Measurements from ENCODE around the gene NEK11.

The NEK11 gene

GRCh38 chr3:131250466-131250865 lies 223.8 kb downstream of the NEK11 start:
- H3K4me3 Mint-ChIP-seq, result no peak overlapping the region
- H3K4me1 Mint-ChIP-seq, result no peaks in the 10 kb centered on the region
- no peak for DNase-seq
- peaks cover 9% of the 10 kb centered on the region for H3K27me3 Mint-ChIP-seq (ENCODE audit: low read depth, poor library complexity)
- peaks cover 16% of the 10 kb centered on the region for H3K36me3 Mint-ChIP-seq (ENCODE audit: low read depth)
- H3K27ac Mint-ChIP-seq, result no peak overlapping the region
- TF ChIP-seq CTCF (IDR thresholded peaks at IDR 0.05), result no peak
- peaks cover 37% of the 10 kb centered on the region for H3K9me3 Mint-ChIP-seq

- no peak for TF ChIP-seq CTCF (IDR thresholded peaks at IDR 0.05)
- peaks cover 4% of the 10 kb centered on the region for H3K27me3 Mint-ChIP-seq (ENCODE audit: low read depth, poor library complexity)
- H3K4me3 Mint-ChIP-seq, result no peak overlapping the region
- H3K36me3 Mint-ChIP-seq (ENCODE audit: low read depth), result peaks cover 10% of the 10 kb centered on the region
- no peaks in the 10 kb centered on the region for H3K4me1 Mint-ChIP-seq
- peaks cover 27% of the 10 kb centered on the region for H3K9me3 Mint-ChIP-seq
- no peak overlapping the region for H3K27ac Mint-ChIP-seq
- no peak for DNase-seq
Observed at GRCh38 chr3:131260525-131260924, 233.8 kb downstream of the NEK11 start.

- TF ChIP-seq CTCF (IDR thresholded peaks at IDR 0.05), result no peak
- peaks cover 28% of the 10 kb centered on the region for H3K9me3 Mint-ChIP-seq
- H3K4me3 Mint-ChIP-seq, result no peak overlapping the region
- DNase-seq, result no peak
- no peaks in the 10 kb centered on the region for H3K4me1 Mint-ChIP-seq
- H3K27ac Mint-ChIP-seq, result no peak overlapping the region
- peaks cover 9% of the 10 kb centered on the region for H3K36me3 Mint-ChIP-seq (ENCODE audit: low read depth)
- peaks cover 4% of the 10 kb centered on the region for H3K27me3 Mint-ChIP-seq (ENCODE audit: low read depth, poor library complexity)
Observed at GRCh38 chr3:131261104-131261503, 234.4 kb downstream of the NEK11 start.

GRCh38 chr3:131275556-131275955 lies 248.9 kb downstream of the NEK11 start:
- DNase-seq, result no peak
- H3K4me1 Mint-ChIP-seq, result peaks cover 5% of the 10 kb centered on the region
- H3K4me3 Mint-ChIP-seq, result no peak overlapping the region
- H3K9me3 Mint-ChIP-seq, result no peaks in the 10 kb centered on the region
- TF ChIP-seq CTCF (IDR thresholded peaks at IDR 0.05), result no peak
- peaks cover 2% of the 10 kb centered on the region for H3K27me3 Mint-ChIP-seq (ENCODE audit: low read depth, poor library complexity)
- no peak overlapping the region for H3K27ac Mint-ChIP-seq
- no peaks in the 10 kb centered on the region for H3K36me3 Mint-ChIP-seq (ENCODE audit: low read depth)

GRCh38 chr3:131277836-131278497 lies 251.3 kb downstream of the NEK11 start:
- H3K4me1 Mint-ChIP-seq, result peaks cover 22% of the 10 kb centered on the region
- no peak for DNase-seq
- TF ChIP-seq CTCF (IDR thresholded peaks at IDR 0.05), result no peak
- peaks cover 6% of the 10 kb centered on the region for H3K27me3 Mint-ChIP-seq (ENCODE audit: low read depth, poor library complexity)
- H3K27ac Mint-ChIP-seq, result no peak overlapping the region
- H3K4me3 Mint-ChIP-seq, result no peak overlapping the region
- no peaks in the 10 kb centered on the region for H3K36me3 Mint-ChIP-seq (ENCODE audit: low read depth)
- H3K9me3 Mint-ChIP-seq, result no peaks in the 10 kb centered on the region

GRCh38 chr3:131279577-131279976 lies 252.9 kb downstream of the NEK11 start:
- TF ChIP-seq CTCF (IDR thresholded peaks at IDR 0.05), result no peak
- Mint-ChIP-seq H3K27me3 (ENCODE audit: low read depth, poor library complexity) (peaks cover 6% of the 10 kb centered on the region), H3K9me3 (no peaks in the 10 kb centered on the region)

More at GRCh38 chr3:131279577-131279976, 252.9 kb downstream of the NEK11 start:
- H3K36me3 Mint-ChIP-seq (ENCODE audit: low read depth), result no peaks in the 10 kb centered on the region
- no peak overlapping the region for H3K27ac Mint-ChIP-seq
- no peak for DNase-seq
- peaks cover 38% of the 10 kb centered on the region for H3K4me1 Mint-ChIP-seq
- no peak overlapping the region for H3K4me3 Mint-ChIP-seq
